Effector memory CD8-positive, alpha-beta T cell (primary cell): ENCODE results near the gene SDHAF4.
"Not testable (repeated sequence)": the region's sequence is repeated elsewhere in the genome, so short reads cannot be mapped to it uniquely, and the experiment has no call there.

Experiments
- ATAC-seq: fragments of 150-1000 bp; cut with Tn5 transposase; replicated peaks from 2 replicates; pipeline ENCODE4 v1.10.0; 2021; ENCODE audit warnings: mild to moderate bottlenecking, moderate library complexity
- DNase-seq, 3 experiments: peaks; one replicate each; pipeline ENCODE4 v3.0.0; 2021
- H3K27ac Mint-ChIP-seq, 2 donors: one replicate each; pipeline ENCODE4 v1.8.0; 2022; ENCODE audit warnings: mild to moderate bottlenecking in 2 of 2, mixed read lengths in 2 of 2, moderate library complexity in 2 of 2
- H3K27me3 Mint-ChIP-seq, 2 donors: one replicate each; pipeline ENCODE4 v1.8.0; 2022; ENCODE audit warnings: mixed read lengths in 2 of 2
- H3K36me3 Mint-ChIP-seq: one replicate; pipeline ENCODE4 v1.8.0; 2022; ENCODE audit warnings: mild to moderate bottlenecking, moderate library complexity, mixed read lengths; ENCODE audit not compliant: insufficient read depth
- H3K4me1 Mint-ChIP-seq, 2 donors: one replicate each; pipeline ENCODE4 v1.8.0; 2022; ENCODE audit warnings: low read depth in 2 of 2, mixed read lengths in 2 of 2
- H3K4me3 Mint-ChIP-seq, 2 donors: one replicate each; pipeline ENCODE4 v1.8.0; 2022; ENCODE audit warnings: mild to moderate bottlenecking in 2 of 2, mixed read lengths in 2 of 2, moderate library complexity in 2 of 2
- H3K9me3 Mint-ChIP-seq, 2 donors: one replicate each; pipeline ENCODE4 v1.8.0; 2022; ENCODE audit warnings: mixed read lengths in 2 of 2

SDHAF4 gene

DNA sequence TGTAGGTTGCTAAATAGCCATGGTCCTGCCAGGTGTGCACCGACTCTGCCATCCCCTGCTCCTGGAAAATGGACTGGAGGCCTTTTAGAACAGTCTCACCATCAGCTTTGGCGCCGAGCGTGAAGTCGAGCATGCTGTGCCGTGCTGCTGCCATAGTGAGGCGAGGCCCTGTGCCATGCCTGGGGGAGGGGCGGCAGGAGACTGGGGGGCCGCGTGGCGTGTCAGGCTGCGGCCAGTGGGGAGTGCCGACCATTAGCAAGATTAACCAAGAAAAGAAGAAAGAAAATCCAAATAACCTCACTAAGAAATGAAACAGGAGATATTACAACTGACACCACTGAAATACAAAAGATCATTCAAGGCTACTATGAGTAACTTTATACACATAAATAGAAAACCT is 42.5 kb downstream of the SDHAF4 start:
- not testable (repeated sequence) for DNase-seq, H3K9me3 Mint-ChIP-seq, H3K36me3 Mint-ChIP-seq, H3K27ac Mint-ChIP-seq, H3K4me1 Mint-ChIP-seq, ATAC-seq, H3K4me3 Mint-ChIP-seq
- peaks cover 18 to 35% of the 10 kb centered on the region in 2 donors for H3K27me3 Mint-ChIP-seq

DNA sequence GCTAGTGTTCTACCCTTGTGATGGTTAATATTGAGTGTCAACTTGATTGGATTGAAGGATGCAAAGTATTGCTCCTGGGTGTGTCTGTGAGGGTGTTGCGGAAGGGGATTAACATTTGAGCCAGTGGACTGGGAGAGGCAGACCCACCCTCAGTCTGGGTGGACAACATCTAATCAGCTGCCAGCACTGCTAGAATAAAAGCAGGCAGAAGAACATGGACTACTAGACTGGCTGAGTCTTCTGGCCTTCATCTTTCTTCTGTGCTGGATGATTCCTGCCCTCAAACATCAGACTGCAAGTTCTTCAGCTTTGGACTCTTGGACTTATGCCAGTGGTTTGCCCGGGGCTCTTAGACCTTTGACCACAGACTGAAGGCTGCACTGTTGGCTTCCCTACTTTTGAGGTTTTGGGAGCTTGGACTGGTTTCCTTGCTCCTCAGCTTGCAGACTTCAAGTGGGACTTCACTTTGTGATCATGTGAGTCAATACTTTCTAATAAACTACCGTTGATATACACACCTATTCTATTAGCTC is 50.1 kb downstream of the SDHAF4 start:
- H3K9me3 Mint-ChIP-seq, result no peaks in the 10 kb centered on the region
- DNase-seq (no peak), ATAC-seq (no peak)
- H3K36me3 Mint-ChIP-seq, result no peaks in the 10 kb centered on the region
- no peak overlapping the region for H3K27ac Mint-ChIP-seq
- peaks cover 9 to 21% of the 10 kb centered on the region in 2 donors for H3K27me3 Mint-ChIP-seq
- H3K4me1 Mint-ChIP-seq, result no peaks in the 10 kb centered on the region
- no peak overlapping the region for H3K4me3 Mint-ChIP-seq

DNA sequence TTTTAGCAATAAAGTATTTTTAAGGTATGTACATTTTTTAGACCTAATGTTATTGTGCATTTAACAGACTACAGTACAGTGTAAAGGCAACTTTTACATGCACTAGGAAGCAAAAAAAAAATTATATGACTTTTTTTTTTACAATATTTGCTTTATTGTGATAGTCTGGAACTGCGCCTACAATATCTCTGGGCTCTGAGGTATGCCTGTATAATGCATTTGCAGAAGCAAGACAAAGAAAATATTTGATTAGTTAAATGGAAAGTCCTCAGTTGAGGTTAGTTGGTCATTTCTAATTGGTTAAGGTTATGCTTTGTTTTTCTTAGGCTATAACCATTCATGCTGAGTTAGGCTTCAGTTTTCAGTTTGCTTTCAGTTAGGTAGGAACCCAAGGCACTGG is 54.0 kb downstream of the SDHAF4 start:
- H3K36me3 Mint-ChIP-seq, result peaks cover 4% of the 10 kb centered on the region
- peaks cover 0 to 14% of the 10 kb centered on the region in 2 donors for H3K27me3 Mint-ChIP-seq
- DNase-seq (no peak), ATAC-seq (no peak)
- H3K4me1 Mint-ChIP-seq, result no peaks in the 10 kb centered on the region
- no peak overlapping the region for H3K27ac Mint-ChIP-seq
- H3K9me3 Mint-ChIP-seq, result no peaks in the 10 kb centered on the region
- no peak overlapping the region for H3K4me3 Mint-ChIP-seq

DNA sequence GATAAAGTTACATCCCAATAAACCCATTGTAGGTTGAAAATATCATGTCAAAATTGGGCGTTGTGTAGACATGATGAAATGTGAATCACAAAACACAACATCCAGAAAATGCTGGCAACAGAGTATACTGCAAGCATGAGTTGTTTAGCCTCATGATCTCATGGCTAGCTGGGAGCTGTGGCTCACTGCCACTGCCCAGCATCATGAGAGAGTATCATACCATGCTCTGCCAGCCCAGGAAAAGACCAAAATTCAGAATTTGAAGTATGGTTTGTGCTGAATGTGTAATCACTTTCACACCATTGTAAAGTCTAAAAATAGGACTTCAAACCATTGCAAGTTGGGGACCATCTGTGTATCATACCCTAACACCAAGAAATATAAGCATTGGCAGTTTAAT is 55.7 kb downstream of the SDHAF4 start:
- H3K9me3 Mint-ChIP-seq, result no peaks in the 10 kb centered on the region
- ATAC-seq, result no peak
- H3K36me3 Mint-ChIP-seq, result peaks cover 4% of the 10 kb centered on the region
- H3K27ac Mint-ChIP-seq, result no peak overlapping the region
- no peak for DNase-seq
- H3K4me1 Mint-ChIP-seq, result no peaks in the 10 kb centered on the region
- H3K4me3 Mint-ChIP-seq, result no peak overlapping the region
- H3K27me3 Mint-ChIP-seq, result peaks cover 0 to 8% of the 10 kb centered on the region in 2 donors

DNA sequence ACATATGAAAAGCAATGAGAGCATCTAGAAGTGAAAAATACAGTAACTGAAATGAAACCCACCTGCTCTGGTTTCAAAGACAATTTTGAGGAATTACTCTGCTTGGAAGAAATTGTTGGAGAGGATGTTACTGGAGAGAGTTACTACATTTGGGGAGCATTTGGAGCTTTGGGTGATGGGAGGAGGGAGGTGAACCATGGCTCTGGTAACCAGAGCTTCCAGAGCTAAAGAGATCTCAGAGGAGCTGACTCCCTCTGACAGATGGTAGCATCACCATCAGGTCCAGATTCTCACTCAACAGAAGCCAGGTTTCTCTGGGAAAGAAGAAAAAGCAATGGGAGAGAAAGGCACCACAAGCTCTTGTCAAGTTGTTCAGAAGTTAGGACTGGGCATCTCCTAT is 58.7 kb downstream of the SDHAF4 start:
- peaks cover 4% of the 10 kb centered on the region for H3K36me3 Mint-ChIP-seq
- no peak overlapping the region for H3K4me3 Mint-ChIP-seq
- H3K27me3 Mint-ChIP-seq, result peaks cover 0 to 8% of the 10 kb centered on the region in 2 donors
- no peaks in the 10 kb centered on the region for H3K4me1 Mint-ChIP-seq
- no peaks in the 10 kb centered on the region for H3K9me3 Mint-ChIP-seq
- H3K27ac Mint-ChIP-seq, result no peak overlapping the region
- no peak for ATAC-seq
- DNase-seq, result no peak

DNA sequence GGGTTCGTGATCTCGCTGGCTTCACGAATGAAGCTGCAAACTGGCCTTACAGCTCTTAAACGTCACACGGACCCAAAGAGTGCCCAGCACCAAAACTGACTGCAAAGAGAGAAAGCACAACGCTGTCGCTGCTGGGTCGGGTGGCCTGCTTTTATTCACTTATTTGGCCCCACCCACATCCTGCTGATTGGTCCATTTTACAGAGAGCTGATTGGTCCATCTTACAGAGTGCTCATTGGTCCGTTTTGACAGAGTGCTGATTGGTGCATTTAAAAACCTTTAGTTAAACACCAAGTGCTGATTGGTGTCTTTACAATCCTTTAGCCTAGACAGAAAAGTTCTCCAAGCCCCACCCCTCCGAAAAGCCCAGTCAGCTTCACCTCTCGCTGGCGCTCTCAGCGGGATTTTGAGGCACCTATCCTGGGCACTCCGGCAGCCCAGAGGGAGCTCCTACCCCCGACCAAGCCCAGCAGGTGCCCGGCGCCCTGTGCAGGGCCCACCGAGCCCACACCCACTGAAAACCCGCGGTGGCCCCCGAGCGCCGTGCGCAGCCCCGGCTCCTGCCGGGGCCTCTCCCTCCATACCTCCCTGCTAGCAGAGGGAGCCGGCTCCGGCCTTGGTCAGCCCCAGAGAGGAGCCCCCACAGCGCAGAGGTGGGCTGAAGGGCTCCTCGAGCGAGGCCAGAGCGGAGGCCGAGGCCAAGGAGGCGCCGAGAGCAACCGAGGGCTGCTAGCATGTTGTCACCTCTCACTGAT is 60.9 kb downstream of the SDHAF4 start:
- Mint-ChIP-seq H3K9me3 (no peaks in the 10 kb centered on the region), H3K27me3 (peaks cover 0 to 8% of the 10 kb centered on the region in 2 donors), H3K27ac (no peak overlapping the region), H3K4me3 (no peak overlapping the region), H3K36me3 (peaks cover 4% of the 10 kb centered on the region), H3K4me1 (no peaks in the 10 kb centered on the region)
- DNase-seq, result no peak
- no peak for ATAC-seq

DNA sequence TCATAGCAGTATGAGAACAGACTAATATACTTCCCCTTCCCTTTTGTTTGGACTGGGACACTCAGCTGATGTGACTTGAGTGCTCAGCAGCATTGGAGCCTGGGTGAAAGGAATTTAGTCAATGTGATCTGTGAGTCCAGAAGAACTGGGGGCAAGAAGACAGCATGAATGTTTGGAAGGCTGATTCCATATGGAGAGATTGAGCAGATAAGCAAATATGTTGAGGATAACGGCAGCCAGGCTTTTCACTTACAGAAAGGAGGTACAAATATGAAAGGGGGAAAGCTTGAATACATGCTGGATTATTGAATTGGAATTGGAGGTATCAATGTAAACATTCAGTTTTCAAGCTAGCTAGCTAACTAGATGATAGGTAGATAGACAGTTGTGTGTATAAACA is 63.2 kb downstream of the SDHAF4 start:
- DNase-seq, result no peak
- no peaks in the 10 kb centered on the region for H3K9me3 Mint-ChIP-seq
- peaks cover 0 to 6% of the 10 kb centered on the region in 2 donors for H3K27me3 Mint-ChIP-seq
- H3K27ac Mint-ChIP-seq, result no peak overlapping the region
- ATAC-seq, result no peak
- H3K4me1 Mint-ChIP-seq, result no peaks in the 10 kb centered on the region
- H3K36me3 Mint-ChIP-seq, result peaks cover 1% of the 10 kb centered on the region
- no peak overlapping the region for H3K4me3 Mint-ChIP-seq

- ATAC-seq (no peak), DNase-seq (no peak)
- H3K4me3 Mint-ChIP-seq, result no peak overlapping the region
- H3K27ac Mint-ChIP-seq, result no peak overlapping the region
- H3K36me3 Mint-ChIP-seq, result no peaks in the 10 kb centered on the region
- H3K27me3 Mint-ChIP-seq, result no peaks in the 10 kb centered on the region
- no peaks in the 10 kb centered on the region for H3K4me1 Mint-ChIP-seq
- H3K9me3 Mint-ChIP-seq, result no peaks in the 10 kb centered on the region
These were observed 67.1 kb downstream of the SDHAF4 start for GRCh38 chr6:70633870-70634269.

DNA sequence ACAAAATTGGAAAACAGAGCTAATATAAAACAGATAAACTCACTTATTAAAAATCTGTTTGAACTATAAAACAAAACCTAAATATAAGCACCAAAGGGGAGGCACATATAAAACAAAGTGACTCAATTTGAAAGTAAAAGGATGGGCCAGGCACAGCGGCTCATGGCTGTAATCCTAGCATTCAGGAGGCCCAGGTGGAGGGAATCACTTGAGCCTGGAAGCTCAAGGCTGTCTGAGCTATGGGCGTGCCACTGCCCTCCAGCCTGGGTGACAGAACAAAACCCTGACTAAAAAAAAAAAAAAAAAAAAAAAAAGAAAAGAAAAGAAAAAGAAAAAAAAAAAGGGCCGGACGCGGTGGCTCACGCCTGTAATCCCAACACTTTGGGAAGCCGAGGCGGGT is 69.9 kb downstream of the SDHAF4 start:
- Mint-ChIP-seq H3K9me3 (no peaks in the 10 kb centered on the region), H3K4me1 (no peaks in the 10 kb centered on the region), H3K27me3 (no peaks in the 10 kb centered on the region)

GRCh38 chr6:70638468-70638867 is 71.7 kb downstream of the SDHAF4 start:
- DNase-seq, result no peak
- Mint-ChIP-seq H3K9me3 (no peaks in the 10 kb centered on the region), H3K4me1 (no peaks in the 10 kb centered on the region), H3K4me3 (no peak overlapping the region), H3K27me3 (no peaks in the 10 kb centered on the region), H3K36me3 (no peaks in the 10 kb centered on the region), H3K27ac (no peak overlapping the region)
- no peak for ATAC-seq

More for the DNA sequence above, 69.9 kb downstream of the SDHAF4 start:
- ATAC-seq (no peak), DNase-seq (no peak)
- Mint-ChIP-seq H3K4me3 (no peak overlapping the region), H3K36me3 (no peaks in the 10 kb centered on the region), H3K27ac (no peak overlapping the region)
